GM12891 (cell line): ENCODE measurements around the gene FNDC10.
"Not testable (repeated sequence)": the region's sequence is repeated elsewhere in the genome, so short reads cannot be mapped to it uniquely, and the experiment has no call there.

Source experiments
- PAX5 ChIP-seq: IDR thresholded peaks from 2 replicates; pipeline ENCODE4 v1.6.1; 2011; ENCODE audit warnings: low read length, moderate library complexity, mild to moderate bottlenecking; ENCODE audit not compliant: insufficient read depth, severe bottlenecking
- POLR2A ChIP-seq: IDR thresholded peaks from 2 replicates; pipeline ENCODE4 v1.6.1; 2011; ENCODE audit warnings: low read depth, low read length, control low read depth
- POLR2AphosphoS5 ChIP-seq: IDR thresholded peaks from 2 replicates; pipeline ENCODE4 v1.6.1; 2011; ENCODE audit warnings: low read depth, low read length, control low read depth
- POU2F2 ChIP-seq: IDR thresholded peaks from 2 replicates; pipeline ENCODE4 v1.6.1; 2011; ENCODE audit warnings: low read depth, mild to moderate bottlenecking, control low read depth, low read length, moderate library complexity
- SPI1 ChIP-seq: IDR thresholded peaks from 2 replicates; pipeline ENCODE4 v1.6.1; 2011; ENCODE audit warnings: low read depth, low read length, control low read depth
- TAF1 ChIP-seq: IDR thresholded peaks from 2 replicates; pipeline ENCODE4 v1.6.1; 2011; ENCODE audit warnings: low read depth, low read length, control low read depth

GRCh38 chr1:1639368-1639767 lies 39.4 kb upstream of the FNDC10 start:
- TF ChIP-seq POLR2AphosphoS5, TAF1, POLR2A, POU2F2, PAX5, SPI1: not testable (repeated sequence)
